Mesendoderm (in vitro differentiated cells): ENCODE measurements around the gene RTL5.

Experiments used
- DNase-seq: peaks from one replicate; pipeline ENCODE4 v3.0.0; 2013
- H2AK5ac ChIP-seq: 2 replicates; pipeline ENCODE4 v1.6.1; 2013; ENCODE audit warnings: low read length, inconsistent platforms
- H2BK120ac ChIP-seq: 2 replicates; pipeline ENCODE4 v1.6.1; 2013; ENCODE audit warnings: low read depth, mild to moderate bottlenecking, low read length, moderate library complexity, mixed read lengths
- H2BK15ac ChIP-seq: replicated peaks from 2 replicates; pipeline ENCODE4 v1.6.1; 2013; ENCODE audit warnings: low read depth, mild to moderate bottlenecking, moderate library complexity
- H2BK5ac ChIP-seq: 2 replicates; pipeline ENCODE4 v1.6.1; 2013; ENCODE audit warnings: low read length, inconsistent platforms
- H3K18ac ChIP-seq: 2 replicates; pipeline ENCODE4 v1.6.1; 2013; ENCODE audit warnings: mild to moderate bottlenecking, low read length, mixed read lengths
- H3K23ac ChIP-seq: one replicate; pipeline ENCODE4 v1.6.1; 2013; ENCODE audit warnings: low read length
- H3K27ac ChIP-seq: 2 replicates; pipeline ENCODE4 v1.5.1; 2013; ENCODE audit warnings: low read depth, mild to moderate bottlenecking, inconsistent platforms, low read length, moderate library complexity
- H3K27me3 ChIP-seq: 2 replicates; pipeline ENCODE4 v1.6.1; 2013; ENCODE audit warnings: low read length, control low read depth, mild to moderate bottlenecking, inconsistent platforms; ENCODE audit not compliant: insufficient read depth, poor library complexity
- H3K36me3 ChIP-seq: 2 replicates; pipeline ENCODE4 v1.6.1; 2013; ENCODE audit warnings: low read length, inconsistent platforms; ENCODE audit not compliant: control insufficient read depth, insufficient read depth
- H3K4ac ChIP-seq: one replicate; pipeline ENCODE4 v1.6.1; 2013; ENCODE audit warnings: low read depth, mild to moderate bottlenecking, low read length, moderate library complexity
- H3K4me1 ChIP-seq: 2 replicates; pipeline ENCODE4 v1.6.1; 2013; ENCODE audit warnings: low read depth, low read length, inconsistent platforms; ENCODE audit not compliant: control insufficient read depth
- H3K4me2 ChIP-seq: 2 replicates; pipeline ENCODE4 v1.6.1; 2013; ENCODE audit warnings: low read length
- H3K4me3 ChIP-seq: 2 replicates; pipeline ENCODE4 v1.5.1; 2013; ENCODE audit warnings: mild to moderate bottlenecking, low read length
- H3K56ac ChIP-seq: one replicate; pipeline ENCODE4 v1.6.1; 2013; ENCODE audit warnings: low read length
- H3K79me1 ChIP-seq: 2 replicates; pipeline ENCODE4 v1.6.1; 2013; ENCODE audit warnings: low read length, inconsistent platforms
- H3K79me2 ChIP-seq: 2 replicates; pipeline ENCODE4 v1.6.1; 2013; ENCODE audit warnings: mild to moderate bottlenecking, low read length; ENCODE audit not compliant: control insufficient read depth, insufficient read depth
- H3K9ac ChIP-seq: 2 replicates; pipeline ENCODE4 v1.6.1; 2013; ENCODE audit warnings: low read length, inconsistent platforms
- H4K5ac ChIP-seq: one replicate; pipeline ENCODE4 v1.6.1; 2013; ENCODE audit warnings: low read length
- H4K8ac ChIP-seq: one replicate; pipeline ENCODE4 v1.6.1; 2013; ENCODE audit warnings: low read depth, mild to moderate bottlenecking, control low read depth, low read length, moderate library complexity
- WGBS: extraction: QIAGEN DNeasy Blood & Tissue Kit; methylation state at CpG from one replicate; pipeline ENCODE4 v1.1.7; 2013; ENCODE audit warnings: low lambda C conversion rate, missing lambda C conversion rate; ENCODE audit not compliant: insufficient coverage; ENCODE audit errors: extremely low coverage; 5-methylcytosine and 5-hydroxymethylcytosine counted together

Gene RTL5

DNA sequence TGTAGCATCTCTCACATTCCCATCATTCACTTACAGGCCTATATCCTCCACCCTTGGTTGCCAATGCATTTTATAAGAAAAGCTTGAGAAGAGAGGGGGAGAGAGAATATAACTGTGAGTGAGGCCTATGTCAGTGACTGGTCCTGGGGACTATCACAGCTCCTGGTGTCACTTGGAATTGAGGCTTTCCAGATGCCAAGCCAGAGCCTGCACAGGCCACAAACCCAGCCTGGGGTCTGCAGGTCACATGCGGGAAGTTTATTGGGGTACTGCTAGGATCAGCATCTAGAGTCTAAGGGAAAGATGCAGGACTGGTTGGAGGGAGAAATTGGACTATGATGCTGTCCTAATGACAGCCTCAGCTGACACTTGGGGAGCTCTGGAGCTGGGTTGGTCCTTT, 47.6 kb downstream of the RTL5 start:
- no CpG with 5 or more reads among the region's 1 CpG for WGBS

DNA sequence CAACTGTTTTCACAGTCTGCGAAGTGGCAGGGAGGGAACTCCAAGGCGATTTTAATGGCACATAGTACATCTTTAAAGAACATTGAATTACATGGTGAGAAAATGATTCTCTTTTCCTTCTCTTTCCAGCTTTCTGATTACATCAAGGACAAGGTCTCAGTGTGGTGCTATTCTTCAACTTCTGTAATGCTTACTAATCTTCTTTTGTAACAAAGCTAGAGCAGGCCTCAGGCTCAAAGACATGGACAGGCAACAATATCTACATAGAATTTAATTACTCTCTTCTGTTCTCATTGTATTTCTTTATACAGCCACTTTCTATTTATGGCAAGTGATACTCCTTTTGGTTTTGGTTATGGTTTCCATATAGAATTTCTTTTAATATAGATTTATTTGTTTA, 48.4 kb downstream of the RTL5 start:
- no peaks in the 10 kb centered on the region for H3K79me2 ChIP-seq
- no peaks in the 10 kb centered on the region for H3K4me1 ChIP-seq
- no peak overlapping the region for H3K23ac ChIP-seq
- no peak overlapping the region for H3K4ac ChIP-seq
- no peak overlapping the region for H2BK120ac ChIP-seq
- no peak overlapping the region for H2BK5ac ChIP-seq
- H3K36me3 ChIP-seq: no peaks in the 10 kb centered on the region
- no peak overlapping the region for H3K4me3 ChIP-seq
- no peaks in the 10 kb centered on the region for H3K27me3 ChIP-seq
- H3K27ac ChIP-seq: no peak overlapping the region
- no CpG with 5 or more reads among the region's 2 CpGs for WGBS
- no peak overlapping the region for H4K8ac ChIP-seq
- no peak overlapping the region for H2AK5ac ChIP-seq
- no peak overlapping the region for H3K18ac ChIP-seq
- no peak overlapping the region for H3K56ac ChIP-seq
- H3K9ac ChIP-seq: no peak overlapping the region
- no peak overlapping the region for H2BK15ac ChIP-seq
- no peak overlapping the region for H3K4me2 ChIP-seq
- H3K79me1 ChIP-seq: no peaks in the 10 kb centered on the region
- no peak overlapping the region for H4K5ac ChIP-seq
- no peak for DNase-seq

More for the DNA sequence above, 47.6 kb downstream of the RTL5 start:
- no peak overlapping the region for H2BK5ac ChIP-seq
- H3K4ac ChIP-seq: no peak overlapping the region
- no peaks in the 10 kb centered on the region for H3K27me3 ChIP-seq
- H4K8ac ChIP-seq: no peak overlapping the region
- no peak overlapping the region for H2BK120ac ChIP-seq
- no peak overlapping the region for H3K23ac ChIP-seq
- no peaks in the 10 kb centered on the region for H3K79me1 ChIP-seq
- no peaks in the 10 kb centered on the region for H3K79me2 ChIP-seq
- no peak overlapping the region for H3K27ac ChIP-seq
- no peak overlapping the region for H3K4me2 ChIP-seq
- H4K5ac ChIP-seq: no peak overlapping the region
- H3K9ac ChIP-seq: no peak overlapping the region
- H3K18ac ChIP-seq: no peak overlapping the region
- H3K4me3 ChIP-seq: no peak overlapping the region
- no peak for DNase-seq
- no peaks in the 10 kb centered on the region for H3K4me1 ChIP-seq
- no peaks in the 10 kb centered on the region for H3K36me3 ChIP-seq
- H2BK15ac ChIP-seq: no peak overlapping the region
- no peak overlapping the region for H3K56ac ChIP-seq
- no peak overlapping the region for H2AK5ac ChIP-seq

GRCh38 chrX:72081605-72082320, 50.0 kb downstream of the RTL5 start:
- no peak overlapping the region for H3K9ac ChIP-seq
- no peaks in the 10 kb centered on the region for H3K4me1 ChIP-seq
- no peak overlapping the region for H2BK15ac ChIP-seq
- H3K4me3 ChIP-seq: no peak overlapping the region
- no CpG with 5 or more reads among the region's 12 CpGs for WGBS
- no peak overlapping the region for H3K27ac ChIP-seq
- H3K4ac ChIP-seq: no peak overlapping the region
- H2BK5ac ChIP-seq: no peak overlapping the region
- no peaks in the 10 kb centered on the region for H3K36me3 ChIP-seq
- peak; percentile 14 for DNase-seq
- H2AK5ac ChIP-seq: no peak overlapping the region
- H3K23ac ChIP-seq: no peak overlapping the region
- no peak overlapping the region for H3K4me2 ChIP-seq
- no peak overlapping the region for H4K8ac ChIP-seq
- H3K56ac ChIP-seq: peak overlapping the region; percentile 25
- no peaks in the 10 kb centered on the region for H3K79me1 ChIP-seq
- H3K27me3 ChIP-seq: no peaks in the 10 kb centered on the region
- H3K79me2 ChIP-seq: no peaks in the 10 kb centered on the region
- H2BK120ac ChIP-seq: no peak overlapping the region
- H4K5ac ChIP-seq: no peak overlapping the region
- H3K18ac ChIP-seq: no peak overlapping the region

GRCh38 chrX:72080800-72081199, 50.9 kb downstream of the RTL5 start:
- H3K23ac ChIP-seq: no peak overlapping the region
- no peak overlapping the region for H3K4me2 ChIP-seq
- DNase-seq: no peak
- no peak overlapping the region for H2AK5ac ChIP-seq
- H3K79me2 ChIP-seq: no peaks in the 10 kb centered on the region
- H4K8ac ChIP-seq: no peak overlapping the region
- H3K36me3 ChIP-seq: no peaks in the 10 kb centered on the region
- H3K56ac ChIP-seq: no peak overlapping the region
- no peaks in the 10 kb centered on the region for H3K4me1 ChIP-seq
- no peak overlapping the region for H3K4me3 ChIP-seq
- no peak overlapping the region for H2BK120ac ChIP-seq
- H3K4ac ChIP-seq: no peak overlapping the region
- H3K9ac ChIP-seq: no peak overlapping the region
- H3K27me3 ChIP-seq: no peaks in the 10 kb centered on the region
- no peak overlapping the region for H2BK15ac ChIP-seq
- H4K5ac ChIP-seq: no peak overlapping the region
- no peak overlapping the region for H3K18ac ChIP-seq
- H3K27ac ChIP-seq: no peak overlapping the region
- H2BK5ac ChIP-seq: no peak overlapping the region
- WGBS: no CpG with 5 or more reads among the region's 7 CpGs
- H3K79me1 ChIP-seq: no peaks in the 10 kb centered on the region

- Histone ChIP-seq H3K4ac (no peak overlapping the region), H3K79me2 (no peaks in the 10 kb centered on the region), H3K79me1 (no peaks in the 10 kb centered on the region), H3K9ac (no peak overlapping the region), H3K36me3 (no peaks in the 10 kb centered on the region), H3K23ac (no peak overlapping the region), H2AK5ac (no peak overlapping the region), H3K56ac (no peak overlapping the region), H3K4me2 (no peak overlapping the region), H2BK120ac (no peak overlapping the region), H2BK5ac (no peak overlapping the region), H3K4me1 (no peaks in the 10 kb centered on the region), H3K27me3 (no peaks in the 10 kb centered on the region), H4K5ac (no peak overlapping the region), H3K18ac (no peak overlapping the region), H2BK15ac (no peak overlapping the region), H4K8ac (no peak overlapping the region), H3K4me3 (no peak overlapping the region), H3K27ac (no peak overlapping the region)
- WGBS: no CpG with 5 or more reads among the region's 7 CpGs
- DNase-seq: no peak
These were observed 51.6 kb downstream of the RTL5 start for GRCh38 chrX:72080150-72080549.

- no peak overlapping the region for H2BK15ac ChIP-seq
- no peaks in the 10 kb centered on the region for H3K27me3 ChIP-seq
- no peak overlapping the region for H3K56ac ChIP-seq
- H3K79me1 ChIP-seq: no peaks in the 10 kb centered on the region
- H3K27ac ChIP-seq: no peak overlapping the region
- WGBS: no CpG with 5 or more reads among the region's 12 CpGs
- H3K18ac ChIP-seq: no peak overlapping the region
- no peak overlapping the region for H2BK5ac ChIP-seq
- peak; percentile 13 for DNase-seq
- no peak overlapping the region for H4K8ac ChIP-seq
- H2BK120ac ChIP-seq: no peak overlapping the region
- no peak overlapping the region for H3K9ac ChIP-seq
- no peak overlapping the region for H3K4me3 ChIP-seq
- no peak overlapping the region for H3K4me2 ChIP-seq
- no peaks in the 10 kb centered on the region for H3K79me2 ChIP-seq
- no peak overlapping the region for H2AK5ac ChIP-seq
- no peak overlapping the region for H4K5ac ChIP-seq
- no peak overlapping the region for H3K4ac ChIP-seq
- no peaks in the 10 kb centered on the region for H3K4me1 ChIP-seq
- no peaks in the 10 kb centered on the region for H3K36me3 ChIP-seq
- H3K23ac ChIP-seq: no peak overlapping the region
These were observed 52.1 kb downstream of the RTL5 start for GRCh38 chrX:72079607-72080006.
